HCT116 (cell line): Measurements from ENCODE around the gene HTR2C. TPM values are rescaled to one million over a fixed set of nuclear protein-coding genes. Genes with fewer than 3 reads are reported as not detected.
"Not testable (repeated sequence)": the region's sequence is repeated elsewhere in the genome, so short reads cannot be mapped to it uniquely, and the experiment has no call there.

Experiments
- ATAC-seq: fragments of 200-7000 bp; cut with Tn5 transposase; 2 replicates; pipeline ENCODE4 v1.9.1; 2020; ENCODE audit warnings: mild to moderate bottlenecking, moderate library complexity
- BruUV-seq: library from RNA; stranded (reverse); fragments of 400-500 nt; replicated peaks from 2 replicates; lab custom pipeline; 2021; lab: Mats Ljungman, UMichigan
- CTCF ChIA-PET: fragments of 300-600 bp; sonication (Branson Sonifier 250); formaldehyde crosslinking; loops from one replicate; lab custom pipeline; 2021; ENCODE audit warnings: antibody characterized with exemption; lab: Charles Lee
- POLR2A ChIA-PET: fragments of 300-600, 350-600 bp; sonication (Branson Sonifier 250); formaldehyde crosslinking; loops from one replicate; lab custom pipeline; 2021; ENCODE audit warnings: antibody characterized with exemption; lab: Charles Lee
- RAD21 ChIA-PET, 2 experiments: fragments of 300-600 bp; sonication (Branson Sonifier 250); formaldehyde crosslinking; loops; one replicate each; lab custom pipeline; 2023; ENCODE audit warnings: low total read pairs in 2 of 2; ENCODE audit not compliant: uncharacterized antibody in 2 of 2, unreplicated experiment in 2 of 2, low non-redundant PET in 1 of 2; lab: Charles Lee
- DNase-seq: peaks from one replicate; pipeline ENCODE4 v3.0.0-alpha.2; 2010; ENCODE audit warnings: low read depth, low spot score
- H2AFZ ChIP-seq: fragments of 200-600 bp; shearing (Covaris generic), sonication (generic); 2 replicates; pipeline ENCODE4 v1.6.1; 2017; ENCODE audit warnings: low read depth, mixed run types, mixed read lengths, antibody characterized with exemption, low read length; ENCODE audit not compliant: poor library complexity, severe bottlenecking
- H3K27ac ChIP-seq: 2 replicates; pipeline ENCODE4 v1.5.1; 2012; ENCODE audit warnings: low read depth, low read length
- H3K27me3 ChIP-seq: fragments of 200-600 bp; sonication (generic); 2 replicates; pipeline ENCODE4 v1.6.1; 2016; ENCODE audit warnings: mixed run types, low read length, mixed read lengths; ENCODE audit not compliant: insufficient read depth
- H3K36me3 ChIP-seq, 2 experiments: fragments of 200-500 bp in 1 of 2; fragments of 200-600 bp in 1 of 2; sonication (Bioruptor generic) in 1 of 2; sonication (generic) in 1 of 2; 2 replicates each; pipeline versions ENCODE4 v1.5.1 to v1.6.1; 2014 to 2016; ENCODE audit warnings: low read length in 2 of 2, inconsistent platforms in 1 of 2, mixed read lengths in 1 of 2, mixed run types in 1 of 2; ENCODE audit not compliant: insufficient read depth in 2 of 2, control insufficient read depth in 1 of 2
- H3K4me1 ChIP-seq, 2 experiments: fragments of 200-600 bp in 1 of 2; sonication (generic) in 1 of 2; 2 replicates each; pipeline versions ENCODE4 v1.5.1 to v1.6.1; 2012 to 2017; ENCODE audit warnings: low read length in 2 of 2, inconsistent platforms in 1 of 2, mild to moderate bottlenecking in 1 of 2, mixed read lengths in 1 of 2, mixed run types in 1 of 2, moderate library complexity in 1 of 2; ENCODE audit not compliant: insufficient read depth in 2 of 2, control insufficient read depth in 1 of 2
- H3K4me2 ChIP-seq: fragments of 200-600 bp; sonication (generic); 2 replicates; pipeline ENCODE4 v1.6.1; 2017; ENCODE audit warnings: mixed run types, low read length, mixed read lengths
- H3K4me3 ChIP-seq, 2 experiments: fragments of 200-600 bp in 1 of 2; sonication (generic) in 1 of 2; replicated peaks in 1 of 2; 2 replicates each; pipeline ENCODE4 v1.5.1; 2011 to 2016; ENCODE audit warnings: low read length in 2 of 2, control low read depth in 1 of 2, low read depth in 1 of 2, mild to moderate bottlenecking in 1 of 2, mixed read lengths in 1 of 2, mixed run types in 1 of 2
- H3K79me2 ChIP-seq: fragments of 200-600 bp; sonication (generic); 2 replicates; pipeline ENCODE4 v1.6.1; 2017; ENCODE audit warnings: mild to moderate bottlenecking, mixed run types, low read length, moderate library complexity, mixed read lengths; ENCODE audit not compliant: insufficient read depth
- H3K9ac ChIP-seq: fragments of 200-600 bp; sonication (generic); 2 replicates; pipeline ENCODE4 v1.6.1; 2016; ENCODE audit warnings: low read length, mixed read lengths
- H3K9me2 ChIP-seq: fragments of 200-600 bp; sonication (generic), shearing (Covaris generic); 2 replicates; pipeline ENCODE4 v1.6.1; 2017; ENCODE audit warnings: mixed run types, mild to moderate bottlenecking, moderate library complexity; ENCODE audit not compliant: insufficient read depth
- H3K9me3 ChIP-seq, 2 experiments: fragments of 200-500 bp in 1 of 2; fragments of 200-600 bp in 1 of 2; sonication (Bioruptor generic) in 1 of 2; sonication (generic) in 1 of 2; 2 replicates each; pipeline ENCODE4 v1.6.1; 2014 to 2017; ENCODE audit warnings: low read length in 2 of 2, mixed read lengths in 2 of 2, inconsistent platforms in 1 of 2, low read depth in 1 of 2, mild to moderate bottlenecking in 1 of 2, mixed run types in 1 of 2, moderate library complexity in 1 of 2; ENCODE audit not compliant: control insufficient read depth in 1 of 2, insufficient read depth in 1 of 2
- H4K20me1 ChIP-seq: fragments of 200-600 bp; sonication (generic), shearing (Covaris generic); 2 replicates; pipeline ENCODE4 v1.6.1; 2017; ENCODE audit warnings: mixed run types, mild to moderate bottlenecking, moderate library complexity; ENCODE audit not compliant: insufficient read depth
- FOSL1 ChIP-seq: IDR thresholded peaks from 2 replicates; pipeline ENCODE4 v1.6.1; 2012; ENCODE audit warnings: low read depth
- YY1 ChIP-seq: IDR thresholded peaks from 2 replicates; pipeline ENCODE4 v1.6.1; 2011; ENCODE audit warnings: low read length, low read depth, moderate library complexity, mild to moderate bottlenecking; ENCODE audit not compliant: insufficient replicate concordance; ENCODE audit errors: extremely low read depth
- ZFX ChIP-seq: fragments of 450-650 bp; IDR thresholded peaks from 2 replicates; pipeline ENCODE4 v1.6.1; 2017
- intact Hi-C: fragments of 100-400 bp; cut with micrococcal nuclease; formaldehyde crosslinking; loops from 2 replicates; pipeline ENCODE4 v1.10.0; 2022
- total RNA-seq: library from RNA; stranded (reverse); gene quantifications from one replicate; pipeline ENCODE4 v1.2.1, GENCODE V29; 2021; ENCODE audit not compliant: unreplicated experiment

The HTR2C gene
- total RNA-seq, 1 experiment from 2014 or later = not detected

DNA sequence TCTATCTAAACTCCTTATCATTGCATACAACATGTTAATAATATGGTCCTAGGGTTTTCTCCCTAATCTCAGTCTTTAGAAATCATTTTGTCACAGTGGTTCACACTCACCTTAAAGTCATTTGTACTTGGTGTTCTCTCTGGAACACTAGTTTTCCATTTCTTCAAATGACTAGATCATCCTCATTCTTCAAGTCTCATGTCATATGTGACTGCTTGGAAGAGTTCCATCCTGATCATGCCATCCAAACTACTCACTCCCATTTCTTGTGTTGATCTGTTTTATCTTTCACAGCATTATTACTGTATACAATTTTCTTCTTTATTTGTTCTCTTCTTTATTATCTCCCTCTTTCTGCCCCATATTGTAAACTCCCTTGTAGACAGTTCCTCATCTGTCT, 66.5 kb downstream of the HTR2C start:
- ChIA-PET RAD21 (no interaction called here), POLR2A (no interaction called here), CTCF (no interaction called here)
- no peak for DNase-seq
- Histone ChIP-seq H3K4me1 (no peaks in the 10 kb centered on the region), H3K27me3 (no peaks in the 10 kb centered on the region), H3K36me3 (no peaks in the 10 kb centered on the region), H3K4me3 (no peak overlapping the region), H3K79me2 (no peaks in the 10 kb centered on the region), H3K9ac (no peak overlapping the region), H3K27ac (no peak overlapping the region), H3K4me2 (no peak overlapping the region), H2AFZ (no peak overlapping the region), H4K20me1 (no peaks in the 10 kb centered on the region), H3K9me3 (no peaks in the 10 kb centered on the region), H3K9me2 (no peaks in the 10 kb centered on the region)
- no peak for ATAC-seq
- TF ChIP-seq ZFX = no peak
- intact Hi-C loops = no loop called here
- no TSS peak for BruUV-seq

DNA sequence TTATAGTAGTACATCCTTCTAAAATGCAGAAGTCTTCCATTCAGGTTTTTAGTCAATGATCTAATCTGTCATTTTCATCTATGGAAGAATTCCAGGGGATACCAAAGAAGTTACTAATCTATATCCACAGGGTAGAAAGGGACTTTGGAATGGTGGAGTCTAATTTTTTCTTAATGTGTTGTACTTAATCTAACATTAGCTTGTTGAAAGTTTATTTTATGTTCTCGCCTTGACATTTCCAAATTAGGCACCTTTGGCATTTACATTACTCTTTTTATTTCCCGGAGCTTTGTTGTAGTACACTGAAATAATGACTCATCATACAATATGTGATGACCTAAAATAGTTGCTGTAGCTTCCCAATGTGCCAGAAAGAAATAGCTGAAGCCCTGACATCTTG, 91.5 kb downstream of the HTR2C start:
- DNase-seq (no peak), ATAC-seq (no peak)
- no peak overlapping the region for H3K4me3 ChIP-seq
- H3K9me2 ChIP-seq = no peaks in the 10 kb centered on the region
- H3K9me3 ChIP-seq = no peaks in the 10 kb centered on the region
- ChIA-PET POLR2A (no interaction called here), CTCF (interaction anchor here (0.7 kb wide), 1 partner anchor 967 kb away, joined by 3 read pairs; no protein-coding TSS in a partner anchor), RAD21 (interaction anchor here in 1 of 2 experiments (0.7 kb wide), 1 partner anchor 290 kb away, joined by 4 read pairs; no protein-coding TSS in a partner anchor)
- H3K9ac ChIP-seq = no peak overlapping the region
- no peak overlapping the region for H2AFZ ChIP-seq
- no peaks in the 10 kb centered on the region for H3K27me3 ChIP-seq
- no peaks in the 10 kb centered on the region for H4K20me1 ChIP-seq
- no peak for TF ChIP-seq YY1
- TF ChIP-seq FOSL1 = peak; percentile 7; the same call in 1 of the 2 replicates
- intact Hi-C loops = no loop called here
- H3K36me3 ChIP-seq = no peaks in the 10 kb centered on the region
- no peak overlapping the region for H3K4me2 ChIP-seq
- BruUV-seq = no TSS peak
- H3K4me1 ChIP-seq = no peaks in the 10 kb centered on the region
- no peaks in the 10 kb centered on the region for H3K79me2 ChIP-seq
- no peak overlapping the region for H3K27ac ChIP-seq

DNA sequence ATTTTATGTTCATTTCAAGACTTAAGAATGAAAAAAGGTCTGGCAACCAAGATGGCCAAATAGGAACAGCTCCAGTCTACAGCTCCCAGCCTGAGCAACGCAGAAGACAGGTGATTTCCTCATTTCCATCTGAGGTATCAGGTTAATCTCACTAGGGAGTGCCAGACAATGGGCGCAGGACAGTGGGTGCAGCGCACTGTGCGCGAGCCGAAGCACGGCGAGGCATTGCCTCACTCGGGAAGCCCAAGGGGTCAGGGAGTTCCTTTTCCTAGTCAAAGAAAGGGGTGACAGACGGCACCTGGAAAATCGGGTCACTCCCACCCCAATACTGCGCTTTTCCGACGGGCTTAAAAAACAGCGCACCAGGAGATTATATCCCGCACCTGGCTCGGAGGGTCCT, 116.6 kb downstream of the HTR2C start:
- H3K9me2 ChIP-seq, BruUV-seq, H3K4me3 ChIP-seq, H3K4me2 ChIP-seq, ATAC-seq, H3K27me3 ChIP-seq, H4K20me1 ChIP-seq, H3K79me2 ChIP-seq, H2AFZ ChIP-seq, H3K4me1 ChIP-seq, intact Hi-C loops, H3K36me3 ChIP-seq, DNase-seq, RAD21 ChIA-PET, H3K9me3 ChIP-seq, CTCF ChIA-PET, POLR2A ChIA-PET, H3K9ac ChIP-seq, H3K27ac ChIP-seq: not testable (repeated sequence)
